Fibroblast of skin of right biceps (primary cell): Measurements from ENCODE around the gene NRTN.
A peak's percentile ranks its signal among the peaks of the same experiment; 100 is the strongest.

Experiments used
- DNase-seq: peaks from one replicate; pipeline ENCODE4 v3.0.0-alpha.2; 2013

The NRTN gene

DNA sequence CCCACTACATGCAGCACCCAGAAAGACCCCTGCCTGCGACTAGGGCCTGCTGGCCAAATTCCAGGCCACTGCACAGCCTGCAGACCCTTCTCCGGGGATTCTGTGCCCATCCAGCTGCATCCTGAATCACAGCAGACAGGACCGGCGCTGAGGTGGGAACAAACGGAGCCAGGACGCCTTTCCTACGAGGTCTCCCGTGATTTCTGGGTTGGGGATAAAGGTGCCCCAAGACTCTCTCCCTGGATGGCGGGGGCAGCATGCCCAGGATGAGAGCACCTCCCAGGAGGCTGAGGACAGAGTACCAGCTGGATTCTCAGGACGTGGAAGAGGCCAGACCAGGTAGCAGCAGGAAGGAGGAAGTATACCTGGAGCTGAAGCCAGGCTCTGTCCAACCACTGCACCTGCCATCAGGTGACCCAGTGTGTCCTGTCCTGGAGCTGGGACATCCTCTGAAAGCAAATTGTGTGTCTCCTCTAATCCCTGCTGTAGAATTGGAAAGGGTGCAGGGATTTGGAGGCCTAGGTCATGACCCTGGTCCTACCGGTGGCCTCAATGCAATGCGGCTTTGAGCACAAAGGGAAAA, 68.8 kb downstream of the NRTN start:
- DNase-seq = no peak

DNA sequence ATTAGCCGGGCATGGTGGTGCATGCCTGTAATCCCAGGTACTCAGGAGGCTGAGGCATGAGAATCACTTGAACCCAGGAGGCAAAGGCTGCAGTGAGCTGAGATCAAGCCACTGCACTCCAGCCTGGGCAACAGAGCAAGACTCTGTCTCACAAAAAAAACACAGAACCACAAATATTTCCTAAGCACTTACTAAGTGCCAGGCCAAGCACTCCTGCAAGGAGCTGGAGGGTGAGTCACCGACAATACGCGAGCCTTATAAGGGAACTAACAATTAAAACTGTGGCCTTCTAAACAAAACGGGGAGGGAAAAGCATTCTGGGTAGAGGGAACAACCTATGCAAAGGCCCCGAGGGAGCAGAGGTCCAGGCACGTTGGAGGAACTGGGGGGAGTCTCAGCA, 69.6 kb downstream of the NRTN start:
- DNase-seq = peak; percentile 76

GRCh38 chr19:5877427-5877826, 72.6 kb downstream of the NRTN start:
- DNase-seq = no peak

DNA sequence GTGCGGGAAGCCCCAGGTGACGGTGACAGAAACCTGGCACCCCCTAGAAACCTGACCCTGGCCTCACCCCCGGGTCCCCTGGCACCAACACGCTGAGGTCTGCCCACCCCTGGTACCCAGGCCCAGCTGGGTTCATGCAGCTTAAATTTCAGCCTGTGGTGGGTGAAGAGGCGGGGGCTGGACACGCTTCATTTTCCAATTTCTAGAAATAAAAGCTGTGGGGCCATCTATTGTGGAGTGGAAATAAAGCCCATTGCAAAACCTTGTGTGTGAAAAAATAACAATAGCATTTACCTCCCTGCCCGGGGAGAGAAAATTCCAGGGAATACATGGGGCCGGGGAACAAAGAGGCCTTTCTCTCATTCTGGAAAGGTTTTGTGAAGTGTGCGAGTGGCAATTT, 73.0 kb downstream of the NRTN start:
- no peak for DNase-seq
